RPMI7951 (cell line): Measurements from ENCODE around the gene GPHN. TPM values are rescaled to one million over a fixed set of nuclear protein-coding genes. Genes with fewer than 3 reads are reported as not detected.

Experiments
- DNase-seq: peaks from one replicate; pipeline ENCODE4 v3.0.0-alpha.2; 2012; ENCODE audit warnings: low read depth
- total RNA-seq: library from RNA; depleted of rRNA; stranded (reverse); fragments of >200 nt; shearing (Covaris generic); gene quantifications from 2 replicates; pipeline ENCODE4 v1.2.3, GENCODE V29; 2014; rRNA removed

The GPHN gene
- total RNA-seq, result 12.1 and 12.4 TPM in 2 replicates

- peak; percentile 97 for DNase-seq
These were observed at the start of gene GPHN for GRCh38 chr14:66507722-66508546. Gene GPHN (plus strand): TSS chr14:66508147.

GRCh38 chr14:66459603-66460002 is 48.3 kb upstream of the GPHN start:
- DNase-seq, result no peak

GRCh38 chr14:66464261-66464660 is 43.7 kb upstream of the GPHN start:
- no peak for DNase-seq

- no peak for DNase-seq
These were observed 39.1 kb upstream of the GPHN start for GRCh38 chr14:66468778-66469367.

- DNase-seq, result no peak
These were observed 36.4 kb upstream of the GPHN start for GRCh38 chr14:66471584-66471983.

GRCh38 chr14:66472251-66472650 is 35.7 kb upstream of the GPHN start:
- DNase-seq, result no peak

- no peak for DNase-seq
These were observed 34.7 kb upstream of the GPHN start for GRCh38 chr14:66473223-66473622.

- DNase-seq, result peak; percentile 29
These were observed 31.0 kb upstream of the GPHN start for GRCh38 chr14:66476964-66477363.

GRCh38 chr14:66477567-66477966 is 30.4 kb upstream of the GPHN start:
- DNase-seq, result no peak

- DNase-seq, result no peak
These were observed 25.1 kb upstream of the GPHN start for GRCh38 chr14:66482873-66483272.

GRCh38 chr14:66483322-66483721 is 24.6 kb upstream of the GPHN start:
- no peak for DNase-seq

- no peak for DNase-seq
These were observed 22.9 kb upstream of the GPHN start for GRCh38 chr14:66485029-66485428.

- DNase-seq, result no peak
These were observed 22.0 kb upstream of the GPHN start, which contains the start of gene CCDC196 for GRCh38 chr14:66485910-66486421. Gene CCDC196 (plus strand): TSS chr14:66486371. CDS start chr14:66486503, 132 bp downstream.

GRCh38 chr14:66487164-66487563 is 20.8 kb upstream of the GPHN start:
- no peak for DNase-seq

GRCh38 chr14:66490143-66491111 is 17.5 kb upstream of the GPHN start:
- no peak for DNase-seq

- DNase-seq, result no peak
These were observed 14.2 kb upstream of the GPHN start for GRCh38 chr14:66493750-66494149.

- DNase-seq, result peak; percentile 61
These were observed 12.5 kb upstream of the GPHN start for GRCh38 chr14:66495218-66496098.

GRCh38 chr14:66496188-66496807 is 11.6 kb upstream of the GPHN start:
- DNase-seq, result no peak

GRCh38 chr14:66496911-66497310 is 11.0 kb upstream of the GPHN start:
- no peak for DNase-seq

- DNase-seq, result no peak
These were observed 9.6 kb upstream of the GPHN start for GRCh38 chr14:66498311-66498710.
